CD4-positive, alpha-beta T cell (primary cell): Measurements from ENCODE around the gene PTTG1IP. TPM values are rescaled to one million over a fixed set of nuclear protein-coding genes. Genes with fewer than 3 reads are reported as not detected.

Experiments
- ATAC-seq: fragments of 200-7000 bp; cut with Tn5 transposase; one replicate; pipeline ENCODE4 v1.10.0; 2022; ENCODE audit warnings: mild to moderate bottlenecking; ENCODE audit not compliant: poor library complexity
- CTCF ChIA-PET: fragments of 350-600 bp; sonication (Branson Sonifier 250); formaldehyde crosslinking; loops from one replicate; lab custom pipeline; 2021; ENCODE audit warnings: antibody characterized with exemption, inconsistent platforms; lab: Charles Lee
- POLR2A ChIA-PET: fragments of 350-600 bp; sonication (Branson Sonifier 250); formaldehyde crosslinking; loops from one replicate; lab custom pipeline; 2021; ENCODE audit warnings: antibody characterized with exemption, inconsistent platforms; lab: Charles Lee
- DNase-seq, 14 experiments: peaks; one replicate each; pipeline ENCODE4 v3.0.0-alpha.2; 2013 to 2020; ENCODE audit warnings: mixed read lengths in 2 of 14
- H3K27ac ChIP-seq, 2 donors: one replicate each; pipeline versions ENCODE4 v1.5.1 to v1.7.0; 2013; ENCODE audit warnings: low read length in 2 of 2, low read depth in 1 of 2, mild to moderate bottlenecking in 1 of 2
- H3K27me3 ChIP-seq, 2 experiments: 1 replicate in 1 of 2; 2 replicates in 1 of 2; pipeline versions ENCODE4 v1.6.1 to v1.7.0; 2013; ENCODE audit warnings: low read length in 2 of 2, control low read depth in 1 of 2, mild to moderate bottlenecking in 1 of 2, moderate library complexity in 1 of 2; ENCODE audit not compliant: insufficient read depth in 2 of 2, control insufficient read depth in 1 of 2
- H3K36me3 ChIP-seq: one replicate; pipeline ENCODE4 v1.6.1; 2013; ENCODE audit warnings: low read length, control low read depth; ENCODE audit not compliant: insufficient read depth
- H3K4me1 ChIP-seq: one replicate; pipeline ENCODE4 v1.6.1; 2013; ENCODE audit warnings: low read length, control low read depth; ENCODE audit not compliant: insufficient read depth
- H3K4me3 ChIP-seq: one replicate; pipeline ENCODE4 v1.5.1; 2013; ENCODE audit warnings: mild to moderate bottlenecking, low read length, moderate library complexity
- H3K9me3 ChIP-seq, 2 experiments: 1 replicate in 1 of 2; 2 replicates in 1 of 2; pipeline versions ENCODE4 v1.6.1 to v1.7.0; 2013; ENCODE audit warnings: low read length in 2 of 2, mild to moderate bottlenecking in 2 of 2, control low read depth in 1 of 2, moderate library complexity in 1 of 2; ENCODE audit not compliant: control insufficient read depth in 1 of 2, insufficient read depth in 1 of 2
- H3K27ac Mint-ChIP-seq: one replicate; pipeline ENCODE4 v1.8.0; 2020; ENCODE audit warnings: mixed read lengths
- H3K27me3 Mint-ChIP-seq: one replicate; pipeline ENCODE4 v1.8.0; 2021; ENCODE audit warnings: mixed read lengths
- H3K36me3 Mint-ChIP-seq: one replicate; pipeline ENCODE4 v1.8.0; 2021; ENCODE audit warnings: low read depth, mixed read lengths
- H3K4me1 Mint-ChIP-seq: one replicate; pipeline ENCODE4 v1.8.0; 2021; ENCODE audit warnings: low read depth, mixed read lengths
- H3K4me3 Mint-ChIP-seq: one replicate; pipeline ENCODE4 v1.8.0; 2020; ENCODE audit warnings: mild to moderate bottlenecking, mixed read lengths
- H3K9me3 Mint-ChIP-seq: one replicate; pipeline ENCODE4 v1.8.0; 2020; ENCODE audit warnings: mixed read lengths
- intact Hi-C, 2 experiments: fragments of 100-400 bp; cut with DNase I in 1 of 2; cut with micrococcal nuclease in 1 of 2; formaldehyde crosslinking; loops; one replicate each; pipeline versions ENCODE4 v1.15.1 to v1.9.0; 2023 to 2025; cut with DNase I, micrococcal nuclease
- total RNA-seq, 174 experiments: library from RNA in 2 of 174; stranded (reverse) in 2 of 174; gene quantifications; one replicate each; pipeline ENCODE4 v1.2.3 and lab custom pipeline; 2021 to 2026
- TF ChIP-seq, protein P1 (sequence below): fragments of 200-600 bp; IDR thresholded peaks from one replicate; pipeline ENCODE4 v1.8.0; 2022; ENCODE audit warnings: antibody characterized with exemption, mild to moderate bottlenecking

PTTG1IP gene
- total RNA-seq, 2 experiments from 2014 or later, result 99.0 to 99.5 TPM

DNA sequence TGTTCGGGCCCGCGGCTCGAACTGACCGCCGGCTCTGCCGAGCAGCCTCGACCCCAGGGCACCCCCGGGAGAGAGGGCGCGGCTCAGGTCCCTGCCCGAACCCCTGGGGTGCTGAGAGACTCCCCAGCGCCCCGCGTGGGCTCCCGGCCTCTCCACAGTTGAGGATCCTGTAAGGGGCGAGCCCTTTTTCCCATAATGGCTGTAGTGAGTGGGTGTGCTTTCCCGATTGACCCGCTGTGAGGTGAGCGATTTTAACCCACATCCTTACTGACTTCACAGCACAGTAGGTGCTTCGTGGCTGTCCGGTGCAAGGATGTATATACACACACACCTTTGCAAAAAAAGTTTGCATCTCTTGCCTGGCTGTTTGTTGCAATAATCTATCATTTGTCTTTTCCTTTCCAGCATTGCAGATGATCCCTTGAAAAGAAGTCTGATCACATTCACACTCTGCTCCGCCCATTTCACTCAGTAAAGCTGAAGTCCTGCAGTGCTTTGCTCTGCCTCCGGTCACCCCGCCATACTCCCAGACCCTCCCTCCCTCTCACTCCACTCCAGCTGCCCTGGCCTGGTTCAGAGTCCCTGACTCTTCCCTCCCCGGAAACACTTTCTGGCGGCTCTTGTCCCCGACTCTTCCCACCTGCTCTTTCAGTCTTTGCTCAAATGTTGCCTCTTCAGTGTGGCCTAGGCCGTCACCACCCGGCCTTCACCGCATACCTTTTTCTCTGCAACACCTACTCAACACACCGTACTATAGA is 70.9 kb downstream of the PTTG1IP start:
- no peaks in the 10 kb centered on the region for H3K9me3 ChIP-seq
- H3K27ac ChIP-seq, result peak overlapping the region in 1 of 2 donors; percentile 66
- Mint-ChIP-seq H3K4me1 (peaks cover 50% of the 10 kb centered on the region), H3K4me3 (peak overlapping the region; percentile 95), H3K27ac (peak overlapping the region; percentile 68), H3K9me3 (no peaks in the 10 kb centered on the region), H3K36me3 (peaks cover 59% of the 10 kb centered on the region), H3K27me3 (no peaks in the 10 kb centered on the region)
- POLR2A ChIA-PET, result interaction anchor here (0.6 to 2.7 kb wide), 17 partner anchors 9 to 1075 kb away, joined by 3 to 55 read pairs (median 7); partner anchors contain the start of genes ITGB2, PTTG1IP, SLX9 and SUMO3
- CTCF ChIA-PET, result interaction anchor here (1.3 to 4.3 kb wide), 10 partner anchors 9 to 130 kb away, joined by 3 to 46 read pairs (median 6); partner anchors contain the start of gene PTTG1IP
- no peaks in the 10 kb centered on the region for H3K27me3 ChIP-seq
- H3K36me3 ChIP-seq, result peaks cover 40% of the 10 kb centered on the region
- TF ChIP-seq, protein P1, sequence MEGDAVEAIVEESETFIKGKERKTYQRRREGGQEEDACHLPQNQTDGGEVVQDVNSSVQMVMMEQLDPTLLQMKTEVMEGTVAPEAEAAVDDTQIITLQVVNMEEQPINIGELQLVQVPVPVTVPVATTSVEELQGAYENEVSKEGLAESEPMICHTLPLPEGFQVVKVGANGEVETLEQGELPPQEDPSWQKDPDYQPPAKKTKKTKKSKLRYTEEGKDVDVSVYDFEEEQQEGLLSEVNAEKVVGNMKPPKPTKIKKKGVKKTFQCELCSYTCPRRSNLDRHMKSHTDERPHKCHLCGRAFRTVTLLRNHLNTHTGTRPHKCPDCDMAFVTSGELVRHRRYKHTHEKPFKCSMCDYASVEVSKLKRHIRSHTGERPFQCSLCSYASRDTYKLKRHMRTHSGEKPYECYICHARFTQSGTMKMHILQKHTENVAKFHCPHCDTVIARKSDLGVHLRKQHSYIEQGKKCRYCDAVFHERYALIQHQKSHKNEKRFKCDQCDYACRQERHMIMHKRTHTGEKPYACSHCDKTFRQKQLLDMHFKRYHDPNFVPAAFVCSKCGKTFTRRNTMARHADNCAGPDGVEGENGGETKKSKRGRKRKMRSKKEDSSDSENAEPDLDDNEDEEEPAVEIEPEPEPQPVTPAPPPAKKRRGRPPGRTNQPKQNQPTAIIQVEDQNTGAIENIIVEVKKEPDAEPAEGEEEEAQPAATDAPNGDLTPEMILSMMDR, result no peak
- peaks cover 28% of the 10 kb centered on the region for H3K4me1 ChIP-seq
- ATAC-seq, result no peak
- peak overlapping the region; percentile 78 for H3K4me3 ChIP-seq
- DNase-seq, result peak in 1 of 14 experiments; percentile 16
- intact Hi-C loops, result loop anchor here (1.0 to 5.0 kb wide), 3 partner anchors 15 to 110 kb away; no protein-coding TSS in a partner anchor

DNA sequence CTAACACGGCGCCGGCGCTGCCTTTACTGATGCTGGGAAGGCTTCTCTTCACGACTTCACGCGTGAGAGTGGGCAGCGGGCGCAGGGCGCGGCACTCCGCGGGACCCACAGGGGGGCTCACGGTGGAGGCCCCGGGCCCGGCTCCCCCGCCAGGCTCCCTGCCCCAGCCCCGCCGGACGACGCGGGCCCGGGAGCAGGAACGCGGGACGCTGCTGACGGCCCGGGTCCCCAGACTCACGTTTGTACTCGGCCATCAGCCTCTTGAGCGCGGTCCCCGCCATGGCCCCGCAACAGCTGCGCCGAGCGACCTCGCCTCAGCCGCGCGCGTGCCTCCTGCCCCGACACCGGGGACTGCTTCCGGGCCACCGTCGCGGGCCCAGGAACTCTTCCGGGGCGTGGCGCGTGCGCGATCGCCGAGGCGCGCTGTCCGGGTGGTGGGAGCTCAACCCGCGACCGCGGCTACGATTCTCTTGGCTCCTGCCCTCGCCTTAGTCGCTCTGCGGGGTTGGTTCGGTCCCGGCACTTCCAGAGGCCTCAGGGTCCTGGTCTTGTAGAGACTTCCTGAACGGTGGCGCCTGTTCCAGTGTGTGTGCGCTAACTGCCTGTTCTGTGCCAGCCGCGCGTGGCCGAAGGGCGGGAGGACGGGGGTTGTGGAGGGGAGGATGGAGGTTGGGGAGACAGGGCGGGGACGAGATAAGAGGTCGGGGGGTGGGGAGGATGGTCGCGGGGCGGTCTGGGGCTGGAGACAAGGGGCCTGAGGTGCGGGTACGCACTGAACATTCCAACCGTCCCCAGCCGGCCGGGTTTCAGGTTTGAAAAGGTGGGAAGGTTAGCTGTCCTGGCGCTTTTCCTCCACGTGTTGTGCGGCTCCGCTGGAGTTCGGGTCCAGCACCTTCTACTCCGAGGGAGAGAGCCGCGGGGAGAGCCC is 71.8 kb downstream of the PTTG1IP start, which contains the start of gene UBE2G2:
Gene UBE2G2 (minus strand): TSS at position 353 of the 928 bp plus-strand sequence. CDS start 72 bp downstream, at position 281.
- POLR2A ChIA-PET, result interaction anchor here (0.6 to 2.7 kb wide), 17 partner anchors 8 to 1828 kb away, joined by 3 to 55 read pairs (median 6); partner anchors contain the start of genes ITGB2, KRTAP12-3, PKNOX1 and PTTG1IP
- Histone ChIP-seq H3K36me3 (peaks cover 35% of the 10 kb centered on the region), H3K4me1 (peaks cover 28% of the 10 kb centered on the region), H3K27ac (peak within 1 kb of the TSS; percentile 25 to 66), H3K4me3 (peak within 1 kb of the TSS; percentile 78), H3K27me3 (no peaks in the 10 kb centered on the region), H3K9me3 (no peaks in the 10 kb centered on the region)
- TF ChIP-seq, protein P1, result no peak
- H3K36me3 Mint-ChIP-seq, result peaks cover 56% of the 10 kb centered on the region
- DNase-seq (peak; percentile 75 to 93 (median 85)), ATAC-seq (peak; percentile 88)
- CTCF ChIA-PET, result interaction anchor here (0.7 to 4.3 kb wide), 15 partner anchors 9 to 461 kb away, joined by 3 to 46 read pairs (median 5); partner anchors contain the start of genes PTTG1IP, SLX9 and SUMO3
- H3K27ac Mint-ChIP-seq, result peak within 1 kb of the TSS; percentile 80
- peak within 1 kb of the TSS; percentile 95 for H3K4me3 Mint-ChIP-seq
- intact Hi-C loops, result loop anchor here (1.0 to 5.0 kb wide), 8 partner anchors 16 to 131 kb away; no protein-coding TSS in a partner anchor
- H3K27me3 Mint-ChIP-seq, result no peaks in the 10 kb centered on the region
- H3K9me3 Mint-ChIP-seq, result no peaks in the 10 kb centered on the region
- peaks cover 55% of the 10 kb centered on the region for H3K4me1 Mint-ChIP-seq
